KMS-11 (cell line): ENCODE data around the gene PPP1R9B.

Experiments
- H2AFZ ChIP-seq: fragments of 200-600 bp; sonication (generic); 2 replicates; pipeline ENCODE4 v1.6.1; 2016; ENCODE audit warnings: antibody characterized with exemption, mixed run types, low read depth
- H3K27ac ChIP-seq: fragments of 200-600 bp; sonication (generic); 2 replicates; pipeline ENCODE4 v1.6.1; 2016; ENCODE audit warnings: mild to moderate bottlenecking, mixed run types
- H3K27me3 ChIP-seq: fragments of 200-600 bp; sonication (generic); 2 replicates; pipeline ENCODE4 v1.6.1; 2017; ENCODE audit warnings: mild to moderate bottlenecking, low read depth, mixed run types, moderate library complexity; ENCODE audit not compliant: insufficient read depth
- H3K36me3 ChIP-seq: fragments of 200-600 bp; sonication (generic); 2 replicates; pipeline ENCODE4 v1.6.1; 2017; ENCODE audit warnings: mild to moderate bottlenecking, mixed run types; ENCODE audit not compliant: insufficient read depth
- H3K4me1 ChIP-seq: fragments of 200-600 bp; sonication (generic); 2 replicates; pipeline ENCODE4 v1.6.1; 2016; ENCODE audit warnings: mild to moderate bottlenecking, low read depth, mixed run types; ENCODE audit not compliant: poor library complexity, severe bottlenecking
- H3K4me2 ChIP-seq: fragments of 200-600 bp; sonication (generic); 2 replicates; pipeline ENCODE4 v1.7.0; 2016; ENCODE audit warnings: mild to moderate bottlenecking, mixed run types
- H3K4me3 ChIP-seq: fragments of 200-600 bp; sonication (generic); IDR thresholded peaks from 2 replicates; pipeline ENCODE4 v1.6.1; 2017; ENCODE audit warnings: low read depth, low read length, mixed read lengths; ENCODE audit not compliant: insufficient read depth
- H3K79me2 ChIP-seq: fragments of 200-600 bp; sonication (generic); 2 replicates; pipeline ENCODE4 v1.6.1; 2016; ENCODE audit warnings: low read depth, mixed run types; ENCODE audit not compliant: insufficient read depth
- H3K9ac ChIP-seq: fragments of 200-600 bp; sonication (generic); 2 replicates; pipeline ENCODE4 v1.6.1; 2016; ENCODE audit warnings: mild to moderate bottlenecking, mixed run types
- H4K20me1 ChIP-seq: fragments of 200-600 bp; sonication (generic); 2 replicates; pipeline ENCODE4 v1.6.1; 2016; ENCODE audit warnings: mild to moderate bottlenecking, mixed run types; ENCODE audit not compliant: insufficient read depth
- TF ChIP-seq, protein P1 (sequence below): fragments of 200-600 bp; sonication (generic); conservative IDR thresholded peaks from 2 replicates; pipeline ENCODE4 v1.6.1; 2017; ENCODE audit warnings: low read depth, mild to moderate bottlenecking, antibody characterized with exemption, low read length, moderate library complexity, mixed read lengths

Gene PPP1R9B

GRCh38 chr17:50093807-50094206 is 56.7 kb downstream of the PPP1R9B start:
- Histone ChIP-seq H3K36me3 (no peaks in the 10 kb centered on the region), H2AFZ (peak overlapping the region; percentile 92; the same call in 1 of the 2 replicates), H3K4me1 (peaks cover 16% of the 10 kb centered on the region), H4K20me1 (no peaks in the 10 kb centered on the region), H3K9ac (no peak overlapping the region), H3K4me3 (no peak overlapping the region), H3K27me3 (peaks cover 22% of the 10 kb centered on the region), H3K27ac (no peak overlapping the region), H3K79me2 (peaks cover 4% of the 10 kb centered on the region; the same call in 1 of the 2 replicates), H3K4me2 (peak overlapping the region; percentile 83; the same call in 1 of the 2 replicates)
- TF ChIP-seq, protein P1, sequence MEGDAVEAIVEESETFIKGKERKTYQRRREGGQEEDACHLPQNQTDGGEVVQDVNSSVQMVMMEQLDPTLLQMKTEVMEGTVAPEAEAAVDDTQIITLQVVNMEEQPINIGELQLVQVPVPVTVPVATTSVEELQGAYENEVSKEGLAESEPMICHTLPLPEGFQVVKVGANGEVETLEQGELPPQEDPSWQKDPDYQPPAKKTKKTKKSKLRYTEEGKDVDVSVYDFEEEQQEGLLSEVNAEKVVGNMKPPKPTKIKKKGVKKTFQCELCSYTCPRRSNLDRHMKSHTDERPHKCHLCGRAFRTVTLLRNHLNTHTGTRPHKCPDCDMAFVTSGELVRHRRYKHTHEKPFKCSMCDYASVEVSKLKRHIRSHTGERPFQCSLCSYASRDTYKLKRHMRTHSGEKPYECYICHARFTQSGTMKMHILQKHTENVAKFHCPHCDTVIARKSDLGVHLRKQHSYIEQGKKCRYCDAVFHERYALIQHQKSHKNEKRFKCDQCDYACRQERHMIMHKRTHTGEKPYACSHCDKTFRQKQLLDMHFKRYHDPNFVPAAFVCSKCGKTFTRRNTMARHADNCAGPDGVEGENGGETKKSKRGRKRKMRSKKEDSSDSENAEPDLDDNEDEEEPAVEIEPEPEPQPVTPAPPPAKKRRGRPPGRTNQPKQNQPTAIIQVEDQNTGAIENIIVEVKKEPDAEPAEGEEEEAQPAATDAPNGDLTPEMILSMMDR = no peak

DNA sequence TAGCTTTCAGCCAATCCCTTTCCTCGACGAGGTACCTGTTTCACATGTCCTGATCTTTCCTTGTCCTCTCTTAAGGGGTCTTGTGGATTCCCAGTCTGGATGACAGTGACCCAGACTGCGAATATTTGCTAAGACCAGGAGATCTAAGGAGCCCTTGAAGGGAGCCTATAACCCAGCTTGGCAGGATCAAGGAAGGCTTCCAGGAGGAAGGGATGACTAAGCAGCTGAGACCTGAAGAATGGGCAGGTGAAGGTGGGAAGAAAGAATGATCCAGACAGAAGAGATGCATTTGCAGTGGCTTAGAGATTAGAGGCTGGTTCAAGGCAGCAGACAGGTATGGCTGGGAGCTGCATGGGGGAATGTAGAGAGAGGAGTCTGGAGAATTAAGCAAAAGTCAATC is 57.2 kb downstream of the PPP1R9B start:
- peaks cover 16% of the 10 kb centered on the region for H3K4me1 ChIP-seq
- no peak overlapping the region for H3K9ac ChIP-seq
- no peak overlapping the region for H2AFZ ChIP-seq
- H3K27ac ChIP-seq = no peak overlapping the region
- H4K20me1 ChIP-seq = no peaks in the 10 kb centered on the region
- H3K4me2 ChIP-seq = no peak overlapping the region
- peaks cover 27% of the 10 kb centered on the region for H3K27me3 ChIP-seq
- H3K4me3 ChIP-seq = no peak overlapping the region
- no peaks in the 10 kb centered on the region for H3K36me3 ChIP-seq
- TF ChIP-seq, protein P1 = no peak
- H3K79me2 ChIP-seq = peaks cover 4% of the 10 kb centered on the region; the same call in 1 of the 2 replicates

DNA sequence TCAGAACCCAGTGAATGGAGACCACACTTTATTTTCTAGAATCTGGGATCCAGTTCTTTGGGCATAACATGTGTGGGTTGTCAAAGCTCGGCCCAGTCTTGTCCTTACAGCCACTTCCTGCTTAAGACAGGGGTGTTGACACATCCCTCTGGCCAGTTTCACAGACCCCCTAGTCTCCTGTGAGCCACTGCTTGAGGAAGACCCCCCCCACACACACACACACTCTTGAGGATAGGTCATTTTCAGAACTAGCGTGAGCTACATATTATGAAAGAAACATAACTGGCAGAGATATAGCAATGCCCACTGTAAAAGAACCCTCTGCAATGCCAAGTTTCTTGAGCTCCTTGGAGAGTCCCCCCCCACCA is 58.6 kb downstream of the PPP1R9B start:
- Histone ChIP-seq H3K4me1 (peaks cover 16% of the 10 kb centered on the region), H3K36me3 (no peaks in the 10 kb centered on the region), H2AFZ (no peak overlapping the region), H3K79me2 (peaks cover 4% of the 10 kb centered on the region; the same call in 1 of the 2 replicates), H3K4me2 (no peak overlapping the region), H3K9ac (no peak overlapping the region), H3K27ac (no peak overlapping the region), H4K20me1 (no peaks in the 10 kb centered on the region), H3K27me3 (peaks cover 28% of the 10 kb centered on the region), H3K4me3 (no peak overlapping the region)
- TF ChIP-seq, protein P1 = no peak

DNA sequence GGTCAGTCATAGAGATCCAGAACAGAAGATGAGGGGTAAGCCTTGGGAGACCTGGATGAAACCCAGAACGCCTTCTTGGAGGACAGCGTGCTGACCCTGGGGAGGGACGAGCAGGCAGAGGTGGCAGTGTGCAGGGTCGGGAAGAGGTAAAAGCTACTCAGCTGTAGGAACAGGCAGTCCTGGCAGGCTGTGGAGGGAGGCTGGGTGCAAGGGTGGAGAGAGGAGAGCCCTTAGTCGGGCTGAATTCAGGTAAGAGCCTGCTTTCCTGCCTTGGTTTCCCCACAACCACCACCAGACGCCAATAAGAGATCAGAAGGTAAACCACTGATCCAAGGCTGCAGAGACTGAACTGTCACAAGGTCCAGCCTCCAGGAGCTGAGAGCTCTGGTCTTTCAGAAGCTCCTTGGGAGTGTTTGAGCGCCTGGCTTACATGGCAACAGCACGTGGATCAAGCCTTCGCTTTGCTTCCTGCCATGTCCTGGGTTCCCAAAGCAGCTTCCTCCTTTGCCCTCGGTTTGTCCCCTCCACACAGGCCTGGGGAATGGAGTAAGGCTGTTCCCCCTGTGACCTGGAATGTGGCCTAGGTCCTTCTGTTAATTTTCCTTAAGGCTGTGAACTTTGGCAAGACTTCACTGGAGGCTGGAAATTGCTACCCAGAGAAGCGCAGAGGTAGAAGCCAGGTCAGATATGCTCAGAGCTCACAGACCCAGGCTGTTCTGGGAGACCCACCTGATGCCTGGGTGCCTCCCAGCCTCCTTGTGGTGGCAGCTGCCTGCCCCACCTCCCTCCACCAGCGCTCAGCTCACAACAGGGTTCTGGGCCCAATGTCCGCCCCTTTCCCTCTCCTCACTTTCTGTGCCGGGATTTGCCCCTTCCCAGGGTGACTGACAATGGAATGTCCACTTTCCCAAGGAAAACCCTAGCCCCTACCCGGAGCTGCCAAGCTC is 59.2 kb downstream of the PPP1R9B start:
- peaks cover 15% of the 10 kb centered on the region for H3K4me1 ChIP-seq
- no peaks in the 10 kb centered on the region for H3K36me3 ChIP-seq
- H3K79me2 ChIP-seq = peaks cover 4% of the 10 kb centered on the region; the same call in 1 of the 2 replicates
- TF ChIP-seq, protein P1 = no peak
- H3K27me3 ChIP-seq = peaks cover 28% of the 10 kb centered on the region
- H4K20me1 ChIP-seq = no peaks in the 10 kb centered on the region
- H3K4me3 ChIP-seq = no peak overlapping the region
- no peak overlapping the region for H3K4me2 ChIP-seq
- H3K9ac ChIP-seq = no peak overlapping the region
- H2AFZ ChIP-seq = no peak overlapping the region
- no peak overlapping the region for H3K27ac ChIP-seq
